HG02885 (cell line): ENCODE results near the gene CDHR4.
"Not testable (repeated sequence)": the region's sequence is repeated elsewhere in the genome, so short reads cannot be mapped to it uniquely, and the experiment has no call there.

ENCODE experiments used
- ATAC-seq: cut with Tn5 transposase; IDR thresholded peaks from one replicate; pipeline ENCODE4 v1.9.1; 2021; ENCODE audit warnings: mild to moderate bottlenecking; ENCODE audit not compliant: unreplicated experiment, poor library complexity

CDHR4 gene

GRCh38 chr3:49799761-49800160, at the start of gene CDHR4:
CDHR4 (minus strand) TSS chr3:49799873; CDS start chr3:49799812, 61 bp downstream.
- no peak for ATAC-seq

GRCh38 chr3:49845694-49846093, 46.0 kb upstream of the CDHR4 start:
- no peak for ATAC-seq

DNA sequence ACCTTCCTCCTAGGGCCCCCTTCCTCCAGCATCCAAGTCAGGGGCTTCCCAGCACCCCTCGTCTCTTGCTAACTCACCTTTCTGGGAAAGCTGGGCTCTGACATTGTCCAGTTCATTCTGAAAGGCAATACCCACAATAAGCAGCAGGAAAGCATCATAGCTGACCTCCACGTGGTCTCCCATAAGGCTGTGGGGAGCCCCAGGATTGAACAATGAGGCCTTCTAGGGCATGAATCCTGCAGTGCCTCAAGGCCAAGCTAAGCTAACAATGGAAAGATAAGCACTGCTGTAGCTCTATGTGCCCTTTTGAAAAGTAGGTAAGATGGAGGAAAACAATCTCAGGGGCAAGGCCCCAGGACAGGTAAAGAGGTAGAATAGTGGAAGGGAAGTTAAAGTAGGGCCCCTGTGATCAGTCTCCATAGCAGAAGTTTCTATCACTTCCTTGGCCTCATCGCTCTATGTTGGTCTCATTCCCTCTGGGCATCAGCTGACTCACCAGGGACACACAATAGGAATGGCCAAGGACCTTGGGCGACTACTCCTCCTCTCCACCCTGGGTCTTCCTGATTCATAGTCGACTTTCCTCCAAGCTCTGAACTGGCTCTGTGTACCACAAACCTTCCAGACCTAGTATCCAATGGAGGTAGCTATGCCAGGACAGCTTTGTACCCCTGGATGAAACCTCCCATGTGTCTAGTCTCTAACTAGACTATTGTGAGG, 45.0 kb upstream of the CDHR4 start:
- ATAC-seq: no peak

DNA sequence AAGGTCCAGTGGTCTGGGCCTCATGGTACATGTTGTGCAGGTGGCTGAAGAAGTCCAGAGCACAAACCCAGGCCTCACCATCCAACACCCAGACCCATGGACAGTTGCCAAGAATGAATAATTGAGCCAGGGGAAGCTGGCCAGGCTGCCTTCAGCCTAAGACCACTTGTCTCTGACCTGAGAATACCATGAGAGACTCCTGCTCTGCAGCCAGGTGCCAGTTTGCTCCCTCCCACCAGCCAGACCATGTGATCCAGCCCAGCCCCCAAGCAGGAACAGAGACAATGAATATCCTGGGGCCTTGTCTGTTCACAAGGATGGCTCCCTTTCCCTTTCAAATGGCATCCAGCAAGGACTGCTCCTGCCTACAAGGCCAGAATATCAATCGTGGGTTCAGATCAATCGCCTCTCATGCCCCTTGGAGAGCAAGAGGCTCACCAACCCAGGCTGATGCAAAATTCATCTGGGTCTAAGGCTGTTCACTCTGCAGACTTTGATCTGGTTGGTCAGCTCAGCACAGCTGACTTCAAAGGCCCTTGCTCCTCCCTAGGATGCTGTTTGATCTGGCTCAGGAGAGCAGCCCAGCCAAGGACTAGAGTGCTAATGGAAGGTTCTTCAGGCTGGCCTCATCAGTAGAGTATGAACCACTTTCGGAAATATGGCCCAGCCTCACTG, 43.3 kb upstream of the CDHR4 start:
- ATAC-seq: no peak

DNA sequence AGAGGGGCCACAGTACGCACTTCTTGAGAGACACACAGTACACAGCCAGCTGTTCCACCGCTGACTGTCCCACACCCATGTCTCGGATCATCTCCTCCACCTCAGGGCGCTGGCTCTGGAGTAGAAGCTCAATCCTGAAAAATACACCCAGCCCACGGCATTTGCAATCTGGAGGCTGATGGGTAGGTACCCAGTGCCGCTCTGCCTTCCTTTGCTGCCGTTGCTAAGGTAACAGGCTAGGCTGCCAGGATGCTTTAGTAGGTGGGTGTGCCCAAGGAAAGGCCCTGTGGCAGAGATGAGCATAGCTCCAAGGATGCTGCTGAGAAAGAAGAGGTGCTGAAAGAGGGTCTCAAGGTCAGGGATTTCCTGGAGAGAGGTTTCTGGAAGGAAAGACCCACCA, 42.1 kb upstream of the CDHR4 start:
- no peak for ATAC-seq

DNA sequence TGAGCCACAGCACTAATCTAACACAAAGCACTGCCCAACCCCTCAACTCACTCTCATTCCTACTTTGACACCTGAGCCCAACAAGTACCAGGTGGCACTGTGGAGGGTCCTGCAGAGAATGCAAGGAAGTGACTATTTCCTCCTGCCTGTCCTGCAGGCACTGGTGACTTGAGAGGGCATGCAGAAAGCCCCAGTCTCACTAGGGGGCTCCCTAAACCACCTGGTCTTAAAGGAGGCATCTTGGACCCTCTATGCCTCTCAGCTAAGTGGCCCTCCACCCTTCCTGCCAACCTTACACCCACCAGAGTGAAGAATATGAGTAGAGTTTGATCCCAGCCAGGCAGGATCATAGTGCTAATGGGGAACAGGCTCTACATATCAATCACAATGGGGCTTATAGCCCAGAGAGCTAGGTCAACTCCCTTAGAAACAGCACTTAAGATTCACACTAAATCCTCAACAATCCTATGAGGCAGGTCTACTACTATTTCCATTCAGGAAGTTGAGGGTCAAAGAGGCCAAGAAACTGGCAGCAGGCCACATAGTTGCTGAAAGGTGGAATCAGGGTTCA, 41.5 kb upstream of the CDHR4 start:
- no peak for ATAC-seq

DNA sequence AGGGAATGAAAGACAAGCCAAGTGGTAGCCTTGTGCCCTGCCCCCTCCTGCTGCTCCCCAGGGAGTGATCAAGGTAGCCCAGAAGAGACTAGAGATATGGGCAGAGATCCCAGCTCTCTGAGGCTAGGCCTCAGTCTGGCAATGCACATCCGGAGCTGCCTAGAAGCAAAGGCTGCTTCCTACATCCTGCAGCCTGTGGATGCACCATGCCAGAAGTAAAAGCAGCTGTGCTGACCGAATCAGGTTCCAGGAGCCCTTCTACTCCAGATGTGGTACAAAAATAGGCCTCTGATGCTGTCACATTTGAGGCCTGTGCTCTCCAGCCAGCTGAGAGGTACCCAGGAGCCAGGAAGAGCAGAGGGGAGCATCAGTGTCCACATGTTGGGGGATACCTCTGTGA, 40.7 kb upstream of the CDHR4 start:
- no peak for ATAC-seq

GRCh38 chr3:49839193-49839809, 39.6 kb upstream of the CDHR4 start:
- ATAC-seq: no peak

- ATAC-seq: no peak
Measured at GRCh38 chr3:49831341-49831740, 31.7 kb upstream of the CDHR4 start.

- ATAC-seq: no peak
Measured at GRCh38 chr3:49826016-49826415, 26.3 kb upstream of the CDHR4 start.

- not testable (repeated sequence) for ATAC-seq
Measured at GRCh38 chr3:49823131-49823530, 23.5 kb upstream of the CDHR4 start.

DNA sequence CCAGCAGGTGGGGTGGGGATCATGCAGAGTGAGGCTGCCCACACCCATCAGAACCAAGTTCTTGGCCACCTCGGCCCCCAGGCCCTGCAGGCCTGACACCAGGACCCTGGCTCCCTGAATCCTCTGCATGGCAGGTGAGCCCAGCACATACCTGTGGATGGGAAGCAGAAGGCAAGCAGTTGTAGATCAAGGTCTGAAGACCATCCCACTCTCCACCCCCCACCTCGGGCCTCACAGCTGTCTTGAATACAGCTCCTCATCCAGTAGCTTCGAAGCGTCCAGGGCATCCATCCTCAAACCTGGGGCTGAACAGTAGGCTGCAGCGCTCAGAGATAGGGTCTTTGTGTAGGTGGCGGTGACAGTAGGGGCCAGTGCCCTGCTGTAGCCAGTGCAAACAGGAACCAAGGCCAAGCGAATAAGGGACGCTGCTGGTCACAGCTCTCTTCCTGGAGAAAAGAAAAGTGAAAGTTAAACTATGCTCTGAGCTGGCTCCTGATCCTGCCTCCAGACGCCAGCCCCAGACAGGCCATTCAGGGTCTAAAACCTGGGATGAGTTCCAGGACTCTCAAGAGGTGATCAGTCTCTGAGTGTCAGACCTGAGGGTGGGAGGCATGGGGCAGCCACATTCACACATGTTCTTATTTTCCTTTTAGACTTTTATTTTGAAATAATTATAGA, 14.0 kb upstream of the CDHR4 start, which contains the start of gene UBA7:
UBA7 (minus strand) TSS at position 457 of the 678 bp plus-strand sequence; CDS start at position 291, 166 bp downstream.
- peak; percentile 58 for ATAC-seq

DNA sequence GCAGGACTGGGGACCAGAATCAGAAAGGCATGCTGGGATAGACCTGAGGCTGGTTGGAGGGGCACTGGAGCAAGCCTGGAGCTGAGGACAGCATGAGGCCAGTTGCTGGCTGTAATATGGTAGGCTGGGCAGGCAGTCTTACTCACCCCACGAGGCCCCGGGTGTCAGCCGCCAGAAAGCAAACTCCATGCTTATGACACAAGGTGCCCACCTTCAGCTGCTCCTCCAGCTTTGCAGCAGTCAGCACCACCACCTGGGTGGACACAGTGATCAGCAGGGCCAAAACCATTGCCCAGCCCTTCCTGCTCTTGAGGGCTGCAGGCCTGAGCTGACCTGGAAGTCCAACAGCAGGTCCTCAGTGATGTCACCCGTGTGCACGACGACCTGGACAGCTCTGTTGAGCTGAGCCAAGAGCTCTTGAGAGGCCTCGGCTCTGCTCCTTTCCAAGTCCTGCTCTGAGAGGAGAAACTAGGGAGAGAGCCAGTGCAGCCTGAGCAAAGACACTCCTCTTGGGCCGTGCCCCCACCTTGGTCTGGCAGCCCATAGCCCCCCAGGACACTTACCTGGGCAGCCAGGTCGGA, 13.3 kb upstream of the CDHR4 start:
- ATAC-seq: no peak

- no peak for ATAC-seq
Measured at GRCh38 chr3:49807431-49808114, 7.9 kb upstream of the CDHR4 start.

DNA sequence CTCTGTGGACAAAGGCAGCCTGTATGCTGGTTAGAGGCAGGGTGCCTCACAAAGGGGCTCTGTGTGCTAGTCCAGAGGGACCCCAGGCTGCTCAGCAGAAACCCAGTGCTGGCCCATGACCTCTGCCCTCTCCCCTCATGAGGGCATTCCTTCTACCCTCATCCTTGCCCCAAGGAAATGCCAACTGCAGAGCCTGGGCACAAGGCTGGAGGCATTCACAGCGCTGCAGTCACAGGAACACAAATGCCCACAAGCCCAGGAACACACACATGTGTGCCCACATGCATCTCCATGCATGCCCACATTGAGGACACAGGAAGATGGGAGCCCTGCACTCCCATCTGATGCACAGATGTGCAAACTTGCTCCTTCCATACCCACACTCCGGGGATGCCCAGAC, 7.2 kb upstream of the CDHR4 start:
- ATAC-seq: no peak

DNA sequence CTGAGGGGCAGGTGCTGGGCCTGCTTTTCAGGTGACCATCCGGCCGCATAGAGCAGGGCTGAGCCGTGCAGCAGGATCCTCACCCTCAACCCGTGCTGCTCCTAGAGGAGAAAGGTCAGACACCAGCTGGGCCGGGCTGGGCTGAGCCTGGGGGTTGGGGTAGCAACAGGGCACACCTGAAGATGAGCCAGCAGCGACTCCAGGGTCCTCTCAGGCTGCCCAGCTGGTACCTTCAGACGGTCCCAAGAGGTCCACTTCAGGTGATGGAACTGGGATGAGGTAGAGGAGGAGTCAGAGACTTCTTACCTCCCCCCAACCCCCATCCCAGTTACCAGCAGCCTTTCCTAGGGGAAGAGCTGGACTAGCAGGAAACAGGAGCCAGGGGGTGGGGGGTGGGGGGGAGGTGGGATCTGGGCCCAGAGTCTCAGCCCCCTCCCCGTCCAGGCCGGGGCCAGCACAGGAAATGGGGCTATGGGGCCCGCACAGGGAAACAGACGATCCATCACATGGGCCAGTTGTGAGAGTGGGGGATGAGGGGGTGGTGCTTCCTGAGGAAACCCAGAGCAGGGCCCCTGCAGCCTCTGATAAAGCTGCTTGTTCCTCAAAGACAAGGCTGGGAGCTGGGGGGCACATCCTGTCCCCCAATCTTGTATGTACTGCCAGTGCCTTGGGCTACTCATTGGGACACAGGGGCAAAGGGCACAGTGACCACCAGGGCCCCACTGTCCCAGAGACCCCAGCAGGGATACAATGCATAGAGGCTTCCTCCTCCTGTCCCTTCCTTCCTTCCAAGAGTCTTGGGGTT, 6.4 kb upstream of the CDHR4 start:
- no peak for ATAC-seq

DNA sequence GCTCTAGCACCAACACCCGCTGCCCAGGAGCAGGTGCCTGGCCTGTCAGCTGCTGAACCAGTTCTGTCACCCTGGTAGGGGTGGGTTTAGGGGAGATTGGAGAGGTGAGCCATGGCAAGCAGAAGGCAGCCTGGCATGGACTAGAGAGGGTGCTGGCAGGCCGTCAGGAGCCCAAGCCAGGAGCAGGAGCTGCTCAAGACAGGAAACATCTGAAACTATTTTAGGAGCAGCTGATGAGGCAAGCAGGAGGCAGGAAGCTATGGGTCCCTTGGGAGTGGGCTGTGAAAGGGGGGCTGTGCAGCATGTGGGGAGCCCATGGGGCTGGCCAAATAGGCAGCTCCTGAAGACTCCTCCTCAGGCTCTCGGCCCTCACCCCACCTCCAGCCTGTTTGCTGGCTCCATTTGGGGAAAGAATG, 5.7 kb upstream of the CDHR4 start:
- no peak for ATAC-seq

DNA sequence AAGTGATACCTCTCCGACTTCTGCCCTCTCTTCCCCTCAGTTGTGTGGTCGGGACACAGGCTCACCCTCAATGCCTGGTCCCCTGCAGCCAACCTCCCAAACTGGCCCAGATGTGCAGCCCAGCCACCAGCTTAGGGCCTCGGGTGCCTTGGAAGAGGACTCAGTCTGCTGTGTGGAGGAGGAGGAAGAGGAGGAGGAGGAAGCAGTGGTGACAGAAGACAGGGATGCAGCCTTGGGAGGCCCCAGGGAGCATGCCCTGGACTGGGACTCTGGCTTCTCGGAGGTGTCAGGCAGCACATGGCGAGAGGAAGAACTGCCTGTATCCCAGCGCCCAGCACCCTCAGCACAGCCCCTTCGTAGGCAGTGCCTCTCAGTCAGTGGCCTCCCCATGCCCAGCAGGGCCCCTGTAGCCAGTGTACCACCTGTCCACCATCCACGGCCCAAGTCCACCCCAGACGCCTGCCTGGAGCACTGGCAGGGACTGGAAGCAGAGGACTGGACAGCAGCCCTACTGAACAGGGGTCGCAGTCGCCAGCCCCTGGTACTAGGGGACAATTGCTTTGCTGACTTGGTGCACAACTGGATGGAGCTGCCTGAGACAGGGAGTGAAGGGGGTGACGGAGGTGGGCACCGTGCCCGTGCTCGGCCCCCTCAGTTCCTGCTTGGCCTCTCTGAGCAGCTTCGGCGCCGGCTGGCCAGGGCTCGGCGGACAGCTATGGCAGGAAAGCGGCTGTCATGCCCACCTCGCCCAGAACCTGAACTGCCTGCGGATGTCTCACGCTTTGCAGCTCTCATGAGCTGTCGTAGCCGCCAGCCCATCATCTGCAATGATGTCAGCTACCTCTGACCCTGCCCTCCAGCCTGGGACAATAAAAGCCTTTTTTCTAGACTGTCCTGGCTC, 4.7 kb upstream of the CDHR4 start:
- ATAC-seq: no peak
